CD4-positive, CD25-positive, alpha-beta regulatory T cell (primary cell): Measurements from ENCODE around the gene BRD7. TPM values are rescaled to one million over a fixed set of nuclear protein-coding genes. Genes with fewer than 3 reads are reported as not detected.

Experiments
- ATAC-seq, 2 donors: fragments of 150-1000 bp; cut with Tn5 transposase; one replicate each; pipeline ENCODE4 v1.10.0; 2021; ENCODE audit warnings: low read depth in 2 of 2, moderate number of reproducible peaks in 2 of 2, moderate library complexity in 1 of 2
- DNase-seq, 3 donors: peaks; one replicate each; pipeline versions ENCODE4 v3.0.0 to v3.0.0-alpha.2; 2012 to 2022; ENCODE audit warnings: mixed read lengths in 1 of 3
- H3K27ac ChIP-seq: one replicate; pipeline ENCODE4 v1.7.0; 2013; ENCODE audit warnings: mild to moderate bottlenecking, low read length; ENCODE audit not compliant: insufficient read depth, poor library complexity, severe bottlenecking
- H3K27me3 ChIP-seq: one replicate; pipeline ENCODE4 v1.7.0; 2013; ENCODE audit warnings: low read length; ENCODE audit not compliant: control insufficient read depth, insufficient read depth
- H3K36me3 ChIP-seq: one replicate; pipeline ENCODE4 v1.7.0; 2013; ENCODE audit warnings: mild to moderate bottlenecking, low read length, moderate library complexity; ENCODE audit not compliant: control insufficient read depth, insufficient read depth
- H3K4me1 ChIP-seq: 2 replicates; pipeline ENCODE4 v1.7.0; 2013; ENCODE audit warnings: mild to moderate bottlenecking, low read length; ENCODE audit not compliant: insufficient read depth, control insufficient read depth, poor library complexity, severe bottlenecking
- H3K4me3 ChIP-seq: one replicate; pipeline ENCODE4 v1.7.0; 2013; ENCODE audit warnings: low read depth, mild to moderate bottlenecking, low read length, moderate library complexity
- H3K9me3 ChIP-seq, 2 experiments: 1 replicate in 1 of 2; 2 replicates in 1 of 2; pipeline ENCODE4 v1.7.0; 2013; ENCODE audit warnings: low read length in 2 of 2, mild to moderate bottlenecking in 1 of 2, moderate library complexity in 1 of 2; ENCODE audit not compliant: control insufficient read depth in 2 of 2
- H3K27ac Mint-ChIP-seq, 3 donors: one replicate each; pipeline ENCODE4 v1.8.0; 2020 to 2022; ENCODE audit warnings: mild to moderate bottlenecking in 3 of 3, mixed read lengths in 3 of 3, moderate library complexity in 2 of 3
- H3K27me3 Mint-ChIP-seq: one replicate; pipeline ENCODE4 v1.8.0; 2022; ENCODE audit warnings: mild to moderate bottlenecking, mixed read lengths
- H3K36me3 Mint-ChIP-seq: one replicate; pipeline ENCODE4 v1.8.0; 2020; ENCODE audit warnings: mixed read lengths
- H3K4me1 Mint-ChIP-seq, 4 donors: one replicate each; pipeline ENCODE4 v1.8.0; 2020 to 2022; ENCODE audit warnings: mixed read lengths in 4 of 4, mild to moderate bottlenecking in 1 of 4
- H3K4me3 Mint-ChIP-seq, 4 donors: one replicate each; pipeline ENCODE4 v1.8.0; 2020 to 2022; ENCODE audit warnings: mild to moderate bottlenecking in 4 of 4, mixed read lengths in 4 of 4, moderate library complexity in 3 of 4
- H3K9me3 Mint-ChIP-seq, 7 donors: one replicate each; pipeline ENCODE4 v1.8.0; 2020 to 2022; ENCODE audit warnings: mixed read lengths in 7 of 7, mild to moderate bottlenecking in 3 of 7, moderate library complexity in 2 of 7
- polyA plus RNA-seq, 4 donors: library from polyadenylated mRNA; unstranded; fragments of 300-500 nt; fragmentation: Illumina TruSeq; gene quantifications; one replicate each; pipeline ENCODE4 v1.2.3, GENCODE V29; 2021
- total RNA-seq: library from RNA; stranded (reverse); gene quantifications from one replicate; pipeline ENCODE4 v1.2.3, GENCODE V29; 2022

BRD7 gene
- total and polyA plus RNA-seq, 5 donors from 2014 or later, result 23.3 to 88.6 (median 37.4) TPM

- no peak overlapping the region for H3K27ac ChIP-seq
- no peak for ATAC-seq
- no peaks in the 10 kb centered on the region for H3K27me3 ChIP-seq
- peaks cover 11% of the 10 kb centered on the region for H3K4me1 ChIP-seq
- H3K36me3 ChIP-seq, result no peaks in the 10 kb centered on the region
- H3K27ac Mint-ChIP-seq, result no peak overlapping the region
- H3K4me3 ChIP-seq, result no peak overlapping the region
- no peak for DNase-seq
- H3K4me3 Mint-ChIP-seq, result peak overlapping the region in 1 of 4 donors; percentile 93
- H3K9me3 ChIP-seq, result no peaks in the 10 kb centered on the region
- H3K27me3 Mint-ChIP-seq, result peaks cover 28% of the 10 kb centered on the region
- peaks cover 5 to 20% (median 15%) of the 10 kb centered on the region in 4 donors for H3K4me1 Mint-ChIP-seq
- H3K9me3 Mint-ChIP-seq, result no peaks in the 10 kb centered on the region
- no peaks in the 10 kb centered on the region for H3K36me3 Mint-ChIP-seq
Observed at GRCh38 chr16:50372611-50373344, 4.0 kb upstream of the BRD7 start.

DNA sequence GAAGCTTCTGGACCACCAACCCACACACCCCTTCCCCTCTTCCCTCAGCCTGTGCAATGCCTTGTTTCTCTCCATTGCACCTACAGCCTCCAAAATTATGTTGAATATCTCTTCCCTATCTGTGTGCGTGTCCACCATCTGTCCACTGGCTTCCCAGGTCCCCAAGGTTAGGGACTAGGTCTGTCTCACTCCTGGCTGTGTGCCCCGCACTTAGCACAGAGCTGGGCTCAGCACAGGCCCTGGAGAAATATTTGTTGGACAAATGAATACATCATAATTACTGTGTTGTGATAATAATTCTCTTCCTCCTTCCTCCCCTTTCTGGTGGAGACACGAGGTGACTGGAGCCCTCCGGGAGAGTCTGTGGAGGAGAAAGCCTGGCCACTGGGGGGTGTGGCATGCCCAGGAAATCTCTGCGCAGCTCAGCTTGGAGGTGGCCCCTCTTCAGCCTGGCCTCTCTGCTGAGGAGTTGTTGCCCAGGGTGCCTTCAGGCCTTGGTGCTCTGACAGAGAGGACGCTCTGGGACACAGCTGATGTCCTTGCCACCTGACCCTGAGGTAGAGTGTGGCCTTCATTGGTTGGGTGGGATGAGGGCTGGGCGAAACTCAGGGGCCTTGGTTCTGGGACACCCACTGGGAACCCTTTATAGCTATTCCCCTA, 3.3 kb upstream of the BRD7 start:
- H3K36me3 Mint-ChIP-seq, result no peaks in the 10 kb centered on the region
- no peak overlapping the region for H3K27ac ChIP-seq
- H3K9me3 Mint-ChIP-seq, result no peaks in the 10 kb centered on the region
- DNase-seq (no peak), ATAC-seq (no peak)
- H3K4me1 Mint-ChIP-seq, result peaks cover 10 to 27% (median 17%) of the 10 kb centered on the region in 4 donors
- H3K27me3 Mint-ChIP-seq, result peaks cover 28% of the 10 kb centered on the region
- H3K4me1 ChIP-seq, result peaks cover 18% of the 10 kb centered on the region
- no peak overlapping the region for H3K27ac Mint-ChIP-seq
- peak overlapping the region in 2 of 4 donors; percentile 44 to 93 for H3K4me3 Mint-ChIP-seq
- no peaks in the 10 kb centered on the region for H3K27me3 ChIP-seq
- no peaks in the 10 kb centered on the region for H3K36me3 ChIP-seq
- no peaks in the 10 kb centered on the region for H3K9me3 ChIP-seq
- no peak overlapping the region for H3K4me3 ChIP-seq

DNA sequence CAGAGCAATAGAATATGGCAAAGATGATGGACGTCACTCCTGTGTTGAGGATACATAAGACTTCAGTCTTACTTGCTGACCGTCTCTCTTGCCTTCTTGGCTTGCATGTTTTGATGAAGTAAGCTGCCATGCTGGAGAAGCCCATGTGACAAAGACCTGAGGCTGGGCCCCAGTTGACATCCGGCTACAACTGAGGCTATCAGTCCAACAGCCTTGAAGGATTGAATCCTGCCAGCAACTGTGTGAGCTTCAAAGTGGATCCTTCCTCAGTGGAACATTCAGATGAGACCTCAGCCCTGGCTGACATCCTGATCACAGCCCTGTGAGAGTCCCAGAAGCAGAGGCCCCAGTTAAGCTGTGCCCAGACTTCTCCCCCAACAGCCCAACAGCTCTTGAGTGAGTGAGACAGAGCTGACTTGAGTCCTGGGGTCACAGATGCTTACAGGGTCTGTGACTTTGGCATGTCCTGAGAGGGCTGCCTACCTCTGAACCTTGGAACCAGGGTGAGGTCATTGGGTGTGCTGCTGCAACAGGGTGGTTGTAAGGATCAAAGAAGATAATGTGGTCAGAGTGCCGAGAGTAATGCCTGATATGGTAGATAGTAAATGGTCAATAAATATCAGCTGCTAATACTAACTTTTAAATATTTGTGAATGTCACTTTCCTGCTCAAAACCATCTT, 2.4 kb upstream of the BRD7 start:
- H3K36me3 Mint-ChIP-seq, result peaks cover 1% of the 10 kb centered on the region
- peaks cover 14 to 35% (median 23%) of the 10 kb centered on the region in 4 donors for H3K4me1 Mint-ChIP-seq
- no peaks in the 10 kb centered on the region for H3K27me3 ChIP-seq
- H3K27ac Mint-ChIP-seq, result no peak overlapping the region
- no peak overlapping the region for H3K27ac ChIP-seq
- ATAC-seq (no peak), DNase-seq (no peak)
- H3K36me3 ChIP-seq, result no peaks in the 10 kb centered on the region
- no peaks in the 10 kb centered on the region for H3K9me3 ChIP-seq
- no peak overlapping the region for H3K4me3 ChIP-seq
- H3K4me1 ChIP-seq, result peaks cover 27% of the 10 kb centered on the region
- no peaks in the 10 kb centered on the region for H3K9me3 Mint-ChIP-seq
- peak overlapping the region in 1 of 4 donors; percentile 93 for H3K4me3 Mint-ChIP-seq
- peaks cover 27% of the 10 kb centered on the region for H3K27me3 Mint-ChIP-seq

- H3K27ac ChIP-seq, result peak overlapping the region; percentile 60
- H3K27me3 Mint-ChIP-seq, result peaks cover 16% of the 10 kb centered on the region
- peaks cover 14% of the 10 kb centered on the region for H3K36me3 ChIP-seq
- peaks cover 33 to 54% (median 41%) of the 10 kb centered on the region in 4 donors for H3K4me1 Mint-ChIP-seq
- DNase-seq (peak in 2 of 3 donors; percentile 14 to 28), ATAC-seq (no peak)
- H3K36me3 Mint-ChIP-seq, result peaks cover 12% of the 10 kb centered on the region
- no peaks in the 10 kb centered on the region for H3K9me3 ChIP-seq
- no peaks in the 10 kb centered on the region for H3K9me3 Mint-ChIP-seq
- peak overlapping the region; percentile 89 to 97 (median 96) for H3K27ac Mint-ChIP-seq
- H3K4me1 ChIP-seq, result peaks cover 37% of the 10 kb centered on the region
- no peaks in the 10 kb centered on the region for H3K27me3 ChIP-seq
- peak overlapping the region; percentile 86 to 94 (median 93) for H3K4me3 Mint-ChIP-seq
- peak overlapping the region; percentile 91 for H3K4me3 ChIP-seq
Observed at GRCh38 chr16:50369133-50369804, 481 bp upstream of the BRD7 start.

DNA sequence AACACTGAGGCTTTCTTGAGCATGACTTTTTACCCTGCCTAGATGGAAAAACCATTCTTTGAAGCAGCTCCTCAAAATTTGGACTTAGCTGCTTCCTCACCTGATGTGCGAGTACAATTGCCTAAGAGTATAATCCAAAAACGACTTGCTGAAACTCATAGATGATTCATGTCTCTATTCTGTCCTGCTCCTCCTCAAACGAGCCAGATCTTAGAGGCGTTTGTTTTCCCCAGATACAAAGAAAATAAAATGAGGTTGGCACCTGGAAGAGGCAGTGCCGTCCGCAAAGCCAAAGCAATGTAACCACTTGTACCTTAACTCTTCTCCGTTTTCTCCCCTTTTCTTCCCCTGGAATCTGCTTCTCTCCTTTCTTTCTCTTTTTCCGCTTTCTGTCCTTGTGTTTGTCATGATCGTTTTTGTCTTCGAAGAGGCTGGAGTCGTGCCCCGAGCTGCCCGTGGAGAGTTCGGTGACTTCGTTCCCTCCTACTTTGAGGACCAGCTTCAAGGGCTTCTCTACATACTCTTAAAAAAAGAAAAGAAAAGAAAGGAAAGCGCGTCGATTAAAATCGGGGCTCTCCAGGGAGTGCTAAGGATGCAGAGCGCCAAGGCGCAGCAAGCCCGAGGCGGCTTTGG, 895 bp downstream of the BRD7 start:
- no peak for DNase-seq
- H3K27me3 Mint-ChIP-seq, result peaks cover 5% of the 10 kb centered on the region
- no peaks in the 10 kb centered on the region for H3K9me3 ChIP-seq
- peak overlapping the region; percentile 85 for H3K4me3 ChIP-seq
- no peak for ATAC-seq
- peaks cover 28% of the 10 kb centered on the region for H3K36me3 ChIP-seq
- no peaks in the 10 kb centered on the region for H3K27me3 ChIP-seq
- H3K27ac Mint-ChIP-seq, result peak overlapping the region; percentile 88 to 96 (median 90)
- H3K4me1 Mint-ChIP-seq, result peaks cover 40 to 67% (median 49%) of the 10 kb centered on the region in 4 donors
- peaks cover 37% of the 10 kb centered on the region for H3K4me1 ChIP-seq
- peak overlapping the region; percentile 55 for H3K27ac ChIP-seq
- H3K4me3 Mint-ChIP-seq, result peak overlapping the region; percentile 84 to 96 (median 91)
- no peaks in the 10 kb centered on the region for H3K9me3 Mint-ChIP-seq
- peaks cover 21% of the 10 kb centered on the region for H3K36me3 Mint-ChIP-seq

DNA sequence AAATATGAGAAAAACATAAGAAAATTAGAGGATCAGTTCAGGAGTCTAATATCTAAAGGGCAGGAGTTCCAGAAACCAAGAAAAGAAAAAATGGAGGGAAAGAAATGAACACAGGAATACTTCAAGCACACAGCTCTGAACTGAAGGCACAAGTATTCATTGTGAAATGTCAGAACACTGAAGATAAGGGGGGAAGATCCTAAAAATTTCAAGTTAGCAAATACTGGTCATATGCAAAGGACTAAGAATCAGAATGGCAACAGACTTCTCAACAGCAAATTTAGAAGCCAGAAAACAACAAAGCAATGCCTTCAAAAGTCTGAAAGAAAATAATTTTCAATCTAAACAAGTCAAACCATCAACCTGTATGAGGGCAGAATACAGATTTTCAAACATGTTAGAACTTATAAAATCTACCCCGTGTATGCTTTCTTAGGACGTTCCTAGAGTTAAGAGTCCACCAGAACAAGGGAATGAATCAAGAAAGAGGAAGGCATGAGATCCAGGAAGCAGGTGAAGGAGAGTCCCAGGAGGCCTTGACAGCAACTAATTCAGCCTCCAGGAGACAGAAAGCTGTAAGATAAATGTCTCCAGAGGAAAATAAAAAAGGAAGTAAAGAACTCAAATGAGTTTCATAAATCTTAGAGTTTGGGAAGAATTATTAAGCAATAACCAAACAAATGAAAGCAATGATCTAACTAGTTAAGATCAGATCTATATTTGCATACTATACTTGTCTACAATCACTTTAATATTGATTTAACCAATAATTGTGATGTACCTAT, 2.8 kb downstream of the BRD7 start:
- DNase-seq (no peak), ATAC-seq (no peak)
- H3K9me3 Mint-ChIP-seq, result no peaks in the 10 kb centered on the region
- no peaks in the 10 kb centered on the region for H3K27me3 ChIP-seq
- H3K4me1 Mint-ChIP-seq, result peaks cover 46 to 84% (median 58%) of the 10 kb centered on the region in 4 donors
- H3K36me3 Mint-ChIP-seq, result peaks cover 23% of the 10 kb centered on the region
- peaks cover 42% of the 10 kb centered on the region for H3K36me3 ChIP-seq
- peak overlapping the region; percentile 85 for H3K4me3 ChIP-seq
- H3K27me3 Mint-ChIP-seq, result peaks cover 5% of the 10 kb centered on the region
- peak overlapping the region; percentile 10 to 90 (median 39) for H3K27ac Mint-ChIP-seq
- no peak overlapping the region for H3K27ac ChIP-seq
- no peaks in the 10 kb centered on the region for H3K9me3 ChIP-seq
- peaks cover 42% of the 10 kb centered on the region for H3K4me1 ChIP-seq
- H3K4me3 Mint-ChIP-seq, result peak overlapping the region; percentile 39 to 96 (median 60)
